Karpas-422 (cell line): Measurements from ENCODE around the gene TTC3. TPM values are rescaled to one million over a fixed set of nuclear protein-coding genes. Genes with fewer than 3 reads are reported as not detected.
"Not testable (repeated sequence)": the region's sequence is repeated elsewhere in the genome, so short reads cannot be mapped to it uniquely, and the experiment has no call there.

Source experiments
- DNase-seq: peaks from one replicate; pipeline ENCODE4 v3.0.0-alpha.2; 2015
- H2AFZ ChIP-seq: fragments of 200-600 bp; sonication (generic); 2 replicates; pipeline ENCODE4 v1.6.1; 2014; ENCODE audit warnings: antibody characterized with exemption, low read length, mixed read lengths
- H3K27ac ChIP-seq: fragments of 200-600 bp; sonication (generic); 2 replicates; pipeline ENCODE4 v1.5.1; 2014; ENCODE audit warnings: mild to moderate bottlenecking, low read length, moderate library complexity
- H3K27me3 ChIP-seq: fragments of 200-600 bp; sonication (generic); 2 replicates; pipeline ENCODE4 v1.6.1; 2014; ENCODE audit warnings: low read length, mixed read lengths
- H3K36me3 ChIP-seq: fragments of 200-600 bp; sonication (generic); 2 replicates; pipeline ENCODE4 v1.6.1; 2014; ENCODE audit warnings: low read length, mixed read lengths; ENCODE audit not compliant: insufficient read depth
- H3K4me1 ChIP-seq: fragments of 200-600 bp; sonication (generic); 2 replicates; pipeline ENCODE4 v1.6.1; 2014; ENCODE audit warnings: mild to moderate bottlenecking, low read length, mixed read lengths
- H3K4me2 ChIP-seq: fragments of 200-600 bp; sonication (generic); 2 replicates; pipeline ENCODE4 v1.6.1; 2014; ENCODE audit warnings: low read length, low read depth, mild to moderate bottlenecking; ENCODE audit not compliant: poor library complexity, severe bottlenecking
- H3K4me3 ChIP-seq: fragments of 200-600 bp; sonication (generic); 2 replicates; pipeline ENCODE4 v1.5.1; 2014; ENCODE audit warnings: mild to moderate bottlenecking, antibody characterized with exemption, low read length, mixed read lengths
- H3K79me2 ChIP-seq: fragments of 200-600 bp; sonication (generic); 2 replicates; pipeline ENCODE4 v1.6.1; 2014; ENCODE audit warnings: mild to moderate bottlenecking, low read length, mixed read lengths
- H3K9ac ChIP-seq: fragments of 200-600 bp; sonication (generic); 2 replicates; pipeline ENCODE4 v1.6.0; 2014; ENCODE audit warnings: low read length
- H3K9me2 ChIP-seq: fragments of 200-600 bp; sonication (generic), shearing (Covaris generic); replicated peaks from 2 replicates; pipeline ENCODE4 v1.6.0; 2014; ENCODE audit warnings: mild to moderate bottlenecking, low read length, moderate library complexity; ENCODE audit not compliant: insufficient read depth
- H3K9me3 ChIP-seq: fragments of 300-700, 200-600 bp; sonication (generic); 2 replicates; pipeline ENCODE4 v1.6.1; 2014; ENCODE audit warnings: low read length, mixed read lengths
- H4K20me1 ChIP-seq: fragments of 200-600 bp; sonication (generic); 2 replicates; pipeline ENCODE4 v1.6.1; 2014; ENCODE audit warnings: mild to moderate bottlenecking, antibody characterized with exemption, low read length, low read depth; ENCODE audit not compliant: insufficient read depth
- total RNA-seq: library from RNA; depleted of rRNA; stranded (reverse); fragments of >200 nt; shearing (Covaris generic); gene quantifications from 2 replicates; pipeline ENCODE4 v1.2.3, GENCODE V29; 2014; ENCODE audit warnings: low replicate concordance; rRNA removed

The TTC3 gene, protein sequence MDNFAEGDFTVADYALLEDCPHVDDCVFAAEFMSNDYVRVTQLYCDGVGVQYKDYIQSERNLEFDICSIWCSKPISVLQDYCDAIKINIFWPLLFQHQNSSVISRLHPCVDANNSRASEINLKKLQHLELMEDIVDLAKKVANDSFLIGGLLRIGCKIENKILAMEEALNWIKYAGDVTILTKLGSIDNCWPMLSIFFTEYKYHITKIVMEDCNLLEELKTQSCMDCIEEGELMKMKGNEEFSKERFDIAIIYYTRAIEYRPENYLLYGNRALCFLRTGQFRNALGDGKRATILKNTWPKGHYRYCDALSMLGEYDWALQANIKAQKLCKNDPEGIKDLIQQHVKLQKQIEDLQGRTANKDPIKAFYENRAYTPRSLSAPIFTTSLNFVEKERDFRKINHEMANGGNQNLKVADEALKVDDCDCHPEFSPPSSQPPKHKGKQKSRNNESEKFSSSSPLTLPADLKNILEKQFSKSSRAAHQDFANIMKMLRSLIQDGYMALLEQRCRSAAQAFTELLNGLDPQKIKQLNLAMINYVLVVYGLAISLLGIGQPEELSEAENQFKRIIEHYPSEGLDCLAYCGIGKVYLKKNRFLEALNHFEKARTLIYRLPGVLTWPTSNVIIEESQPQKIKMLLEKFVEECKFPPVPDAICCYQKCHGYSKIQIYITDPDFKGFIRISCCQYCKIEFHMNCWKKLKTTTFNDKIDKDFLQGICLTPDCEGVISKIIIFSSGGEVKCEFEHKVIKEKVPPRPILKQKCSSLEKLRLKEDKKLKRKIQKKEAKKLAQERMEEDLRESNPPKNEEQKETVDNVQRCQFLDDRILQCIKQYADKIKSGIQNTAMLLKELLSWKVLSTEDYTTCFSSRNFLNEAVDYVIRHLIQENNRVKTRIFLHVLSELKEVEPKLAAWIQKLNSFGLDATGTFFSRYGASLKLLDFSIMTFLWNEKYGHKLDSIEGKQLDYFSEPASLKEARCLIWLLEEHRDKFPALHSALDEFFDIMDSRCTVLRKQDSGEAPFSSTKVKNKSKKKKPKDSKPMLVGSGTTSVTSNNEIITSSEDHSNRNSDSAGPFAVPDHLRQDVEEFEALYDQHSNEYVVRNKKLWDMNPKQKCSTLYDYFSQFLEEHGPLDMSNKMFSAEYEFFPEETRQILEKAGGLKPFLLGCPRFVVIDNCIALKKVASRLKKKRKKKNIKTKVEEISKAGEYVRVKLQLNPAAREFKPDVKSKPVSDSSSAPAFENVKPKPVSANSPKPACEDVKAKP (N-terminal part only)
- total RNA-seq: 204 and 298 TPM in 2 replicates

DNA sequence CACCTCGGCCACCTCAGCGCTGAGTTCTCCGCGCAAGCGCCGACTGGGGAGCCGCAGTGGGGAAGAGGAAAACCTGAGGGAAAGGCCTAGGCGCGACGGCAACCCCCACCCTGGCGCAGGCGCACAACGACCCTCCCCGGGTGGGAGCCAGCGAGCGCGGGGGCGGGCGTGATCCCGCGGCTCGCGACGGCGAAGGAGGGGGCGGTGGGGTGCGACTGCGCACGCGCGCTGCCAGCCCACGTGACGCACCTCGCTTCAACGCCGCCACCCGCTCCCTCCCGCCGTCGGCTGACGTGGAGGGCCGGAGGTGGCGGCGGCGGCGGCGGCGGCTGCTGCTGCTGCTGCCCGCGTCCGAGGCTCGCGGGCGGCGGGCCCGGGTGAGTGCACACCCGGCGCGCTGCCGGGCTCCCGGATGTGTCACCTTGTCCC lies at the start of gene TTC3, which contains the start of gene PIGP:
Gene TTC3, plus strand, starts transcription at position 267 of the 429 bp plus-strand sequence. CDS start 14,004 bp downstream, outside the sequence.
Gene PIGP, minus strand, starts transcription at position 84 of the 429 bp plus-strand sequence. CDS start 556 bp downstream, outside the sequence.
- Histone ChIP-seq H3K4me3 (peak within 1 kb of the TSS; percentile 96), H3K9me2 (no peaks in the 10 kb centered on the region)
- DNase-seq: peak; percentile 97

DNA sequence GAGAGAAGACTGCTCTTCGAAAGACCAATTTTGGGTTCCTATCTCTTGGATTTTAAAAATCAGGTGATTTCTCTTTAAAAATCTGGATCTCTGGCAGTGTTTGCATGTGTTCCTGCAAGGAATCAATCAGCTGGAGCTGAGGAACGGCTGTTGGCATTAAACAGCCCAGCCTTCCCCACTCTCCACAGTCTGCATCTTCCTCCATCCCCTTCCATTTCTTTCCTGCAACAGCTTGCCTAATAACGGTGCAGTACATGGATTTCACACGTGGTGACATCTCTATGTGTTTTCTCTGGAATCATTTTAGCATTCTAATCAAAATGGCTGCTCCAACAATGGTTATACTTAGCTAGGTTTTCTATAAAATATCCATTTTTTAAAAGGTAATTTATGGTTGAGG lies 46.6 kb upstream of the TTC3 start:
- H3K4me2 ChIP-seq: no peak overlapping the region
- no peaks in the 10 kb centered on the region for H3K4me1 ChIP-seq
- H4K20me1 ChIP-seq: no peaks in the 10 kb centered on the region
- H3K36me3 ChIP-seq: no peaks in the 10 kb centered on the region
- no peaks in the 10 kb centered on the region for H3K27me3 ChIP-seq
- H3K9ac ChIP-seq: no peak overlapping the region
- H3K4me3 ChIP-seq: no peak overlapping the region
- no peak for DNase-seq
- no peaks in the 10 kb centered on the region for H3K79me2 ChIP-seq
- H2AFZ ChIP-seq: no peak overlapping the region
- H3K9me3 ChIP-seq: no peaks in the 10 kb centered on the region
- H3K9me2 ChIP-seq: no peaks in the 10 kb centered on the region
- no peak overlapping the region for H3K27ac ChIP-seq

More for the DNA sequence above, at the start of gene TTC3, which contains the start of gene PIGP:
- Histone ChIP-seq H3K79me2 (peaks cover 79% of the 10 kb centered on the region), H3K4me2 (peak within 1 kb of the TSS; percentile 90), H3K27me3 (no peaks in the 10 kb centered on the region), H3K4me1 (peaks cover 65% of the 10 kb centered on the region), H3K36me3 (no peaks in the 10 kb centered on the region), H3K27ac (peak within 1 kb of the TSS; percentile 79), H4K20me1 (peaks cover 11% of the 10 kb centered on the region), H2AFZ (peak within 1 kb of the TSS; percentile 77; the same call in 1 of the 2 replicates), H3K9me3 (no peaks in the 10 kb centered on the region), H3K9ac (peak within 1 kb of the TSS; percentile 91)

DNA sequence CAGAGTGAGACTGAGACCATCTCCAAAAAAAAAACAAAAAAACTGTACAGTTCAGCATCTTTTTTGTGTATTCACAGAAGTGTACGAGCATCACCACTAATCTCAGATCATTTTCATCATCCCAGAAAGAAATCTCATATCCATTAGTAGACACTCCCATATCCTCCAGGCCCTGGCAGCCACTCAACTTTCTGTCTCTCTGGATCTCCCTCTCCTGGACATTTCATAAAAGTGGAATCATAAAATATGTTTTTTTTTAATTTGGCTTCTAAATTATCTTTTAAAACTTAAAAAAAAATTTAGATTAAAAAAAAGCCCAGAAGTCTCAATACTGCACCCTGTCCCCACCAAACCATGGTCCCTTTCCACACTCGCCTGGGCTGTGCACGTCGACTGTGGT lies 44.5 kb upstream of the TTC3 start:
- no peaks in the 10 kb centered on the region for H3K9me3 ChIP-seq
- H3K9ac ChIP-seq: no peak overlapping the region
- H3K27ac ChIP-seq: no peak overlapping the region
- H3K9me2 ChIP-seq: no peaks in the 10 kb centered on the region
- no peaks in the 10 kb centered on the region for H3K27me3 ChIP-seq
- no peaks in the 10 kb centered on the region for H3K36me3 ChIP-seq
- H3K4me1 ChIP-seq: no peaks in the 10 kb centered on the region
- no peak overlapping the region for H2AFZ ChIP-seq
- no peaks in the 10 kb centered on the region for H3K79me2 ChIP-seq
- H3K4me2 ChIP-seq: no peak overlapping the region
- no peak for DNase-seq
- H4K20me1 ChIP-seq: no peaks in the 10 kb centered on the region
- no peak overlapping the region for H3K4me3 ChIP-seq

DNA sequence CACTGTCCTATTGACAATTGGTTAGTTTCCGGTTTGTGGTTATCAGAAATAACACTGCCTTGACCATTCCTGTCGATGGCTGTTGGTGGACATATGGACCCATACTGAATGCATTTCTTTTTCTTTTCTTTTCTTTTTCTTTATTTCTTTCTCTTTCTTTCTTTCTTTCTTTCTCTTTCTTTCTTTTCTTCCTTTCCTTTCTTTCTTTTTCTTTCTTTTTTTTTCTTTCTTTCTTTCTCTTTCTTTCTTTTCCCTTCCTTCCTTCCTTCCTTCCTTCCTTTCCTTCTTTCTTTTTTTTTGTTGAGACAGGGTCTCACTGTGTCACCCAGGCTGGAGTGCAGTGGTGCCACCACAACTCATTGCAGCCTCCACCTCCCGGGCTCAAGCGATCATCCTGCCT lies 42.2 kb upstream of the TTC3 start:
- Histone ChIP-seq H3K4me3 (no peak overlapping the region), H3K4me2 (no peak overlapping the region), H2AFZ (no peak overlapping the region), H4K20me1 (no peaks in the 10 kb centered on the region), H3K36me3 (no peaks in the 10 kb centered on the region), H3K79me2 (no peaks in the 10 kb centered on the region), H3K9me3 (no peaks in the 10 kb centered on the region), H3K27me3 (no peaks in the 10 kb centered on the region), H3K4me1 (no peaks in the 10 kb centered on the region), H3K9ac (no peak overlapping the region), H3K9me2 (no peaks in the 10 kb centered on the region), H3K27ac (no peak overlapping the region)
- DNase-seq: no peak

DNA sequence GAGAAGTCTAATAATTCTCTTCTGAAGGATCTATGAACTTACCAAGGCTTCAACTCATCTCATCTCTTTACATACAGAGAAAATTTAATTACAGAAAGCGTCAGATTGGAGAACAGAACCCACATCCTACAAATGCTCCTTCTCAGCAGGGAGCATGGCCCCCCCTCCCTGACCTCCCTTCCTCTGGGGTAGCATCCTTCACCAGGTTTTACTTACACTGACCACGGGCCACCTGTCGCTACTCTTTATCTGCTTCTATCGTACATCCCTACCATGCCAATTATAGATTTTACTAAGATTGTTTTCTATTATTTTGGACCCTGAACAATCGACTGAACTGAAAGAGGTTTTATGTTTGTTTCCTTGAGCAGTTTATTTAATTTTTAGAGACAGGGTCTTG lies 40.8 kb upstream of the TTC3 start:
- no peaks in the 10 kb centered on the region for H3K79me2 ChIP-seq
- H3K4me3 ChIP-seq: no peak overlapping the region
- H3K9ac ChIP-seq: no peak overlapping the region
- H3K9me2 ChIP-seq: no peaks in the 10 kb centered on the region
- H4K20me1 ChIP-seq: no peaks in the 10 kb centered on the region
- no peak overlapping the region for H3K27ac ChIP-seq
- no peak overlapping the region for H3K4me2 ChIP-seq
- H3K4me1 ChIP-seq: no peaks in the 10 kb centered on the region
- H3K36me3 ChIP-seq: no peaks in the 10 kb centered on the region
- H3K27me3 ChIP-seq: no peaks in the 10 kb centered on the region
- H3K9me3 ChIP-seq: no peaks in the 10 kb centered on the region
- no peak for DNase-seq
- no peak overlapping the region for H2AFZ ChIP-seq

DNA sequence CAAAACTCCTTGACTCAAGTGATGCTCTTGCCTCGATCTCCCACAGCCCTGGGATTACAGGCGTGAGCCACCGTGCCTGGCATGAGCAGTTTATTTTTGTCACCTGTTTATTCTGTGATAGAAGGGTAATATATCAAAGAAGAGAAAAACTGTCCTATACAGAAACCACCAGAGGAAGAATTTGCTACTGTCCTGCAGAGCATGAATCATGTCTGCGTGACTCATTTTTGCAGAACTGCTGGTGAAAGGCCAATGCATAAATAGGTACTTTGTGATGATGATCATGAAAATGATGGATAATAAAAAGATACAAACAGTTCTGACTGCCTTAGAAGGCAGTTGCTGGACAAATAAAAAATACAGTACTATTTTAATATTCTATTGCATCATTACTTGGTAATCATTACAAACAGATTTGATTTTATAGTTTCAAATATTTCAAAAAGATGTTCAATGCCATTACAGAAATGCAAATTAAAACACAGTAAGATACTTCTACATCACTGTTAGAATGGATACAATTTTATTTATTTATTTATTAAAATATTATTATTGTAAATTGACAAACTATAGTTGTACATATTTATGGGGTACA lies 40.1 kb upstream of the TTC3 start:
- no peak for DNase-seq
- H3K27ac ChIP-seq: no peak overlapping the region
- no peak overlapping the region for H3K9ac ChIP-seq
- no peaks in the 10 kb centered on the region for H3K9me3 ChIP-seq
- no peaks in the 10 kb centered on the region for H3K4me1 ChIP-seq
- no peak overlapping the region for H2AFZ ChIP-seq
- H3K27me3 ChIP-seq: no peaks in the 10 kb centered on the region
- no peaks in the 10 kb centered on the region for H3K9me2 ChIP-seq
- no peak overlapping the region for H3K4me3 ChIP-seq
- H3K79me2 ChIP-seq: no peaks in the 10 kb centered on the region
- H3K36me3 ChIP-seq: no peaks in the 10 kb centered on the region
- H4K20me1 ChIP-seq: no peaks in the 10 kb centered on the region
- H3K4me2 ChIP-seq: no peak overlapping the region

DNA sequence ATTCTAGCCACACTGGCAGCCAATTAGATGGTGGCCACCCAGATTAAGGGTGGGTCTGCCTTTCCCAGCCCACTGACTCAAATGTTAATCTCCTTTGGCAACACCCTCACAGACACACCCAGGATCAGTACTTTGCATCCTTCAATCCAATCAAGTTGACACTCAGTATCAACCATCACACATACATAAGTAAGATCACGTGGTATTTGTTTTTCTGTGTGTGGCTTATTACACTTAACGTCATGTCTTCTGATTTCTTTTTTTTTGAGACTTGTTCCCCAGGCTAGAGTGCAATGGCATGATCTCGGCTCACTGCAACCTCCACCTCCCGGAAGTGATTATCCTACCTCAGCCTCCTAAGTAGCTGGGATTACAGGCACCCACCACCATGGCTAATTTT lies 38.7 kb upstream of the TTC3 start:
- not testable (repeated sequence) for H3K27me3 ChIP-seq, H3K4me1 ChIP-seq, H3K9me2 ChIP-seq, H4K20me1 ChIP-seq, DNase-seq, H3K9me3 ChIP-seq, H3K27ac ChIP-seq, H3K4me2 ChIP-seq, H3K4me3 ChIP-seq, H3K36me3 ChIP-seq, H3K79me2 ChIP-seq, H2AFZ ChIP-seq, H3K9ac ChIP-seq
